ENCODE data around the gene RAP1GAP2.

- TF ChIP-seq ZNF70 (CRISPR knock-in tag; IDR thresholded peaks at IDR 0.05): no peak
- TF ChIP-seq RARB (CRISPR knock-in tag; IDR thresholded peaks at IDR 0.05): no peak
- no peak for TF ChIP-seq PATZ1 (CRISPR knock-in tag; IDR thresholded peaks at IDR 0.05; ENCODE audit: borderline replicate concordance)
- no peak for TF ChIP-seq CREB5 (CRISPR knock-in tag; IDR thresholded peaks at IDR 0.05; ENCODE audit: low read depth)
- TF ChIP-seq ZFP30 (CRISPR knock-in tag; IDR thresholded peaks at IDR 0.05): no peak
- TF ChIP-seq ZNF8 (CRISPR knock-in tag; IDR thresholded peaks at IDR 0.05): no peak
- TF ChIP-seq PPARA (CRISPR knock-in tag; IDR thresholded peaks at IDR 0.05; ENCODE audit: borderline replicate concordance): no peak
- TF ChIP-seq OSR1 (CRISPR knock-in tag; IDR thresholded peaks at IDR 0.05): no peak
- TF ChIP-seq TSHZ2 (CRISPR knock-in tag; IDR thresholded peaks at IDR 0.05): no peak
Measured at GRCh38 chr17:2775206-2775605, 21.0 kb upstream of the RAP1GAP2 start.
